Endothelial cell of umbilical vein (primary cell): ENCODE data around the gene C3orf52. TPM values are rescaled to one million over a fixed set of nuclear protein-coding genes. Genes with fewer than 3 reads are reported as not detected.

Source experiments
- BruUV-seq: library from RNA; stranded (reverse); fragments of 400-500 nt; replicated peaks from 2 replicates; lab custom pipeline; 2021; lab: Mats Ljungman, UMichigan
- CTCF ChIA-PET: fragments of 300-600, 350-600 bp; sonication (Branson Sonifier 250); formaldehyde crosslinking; loops from one replicate; lab custom pipeline; 2021; ENCODE audit warnings: antibody characterized with exemption, inconsistent platforms; lab: Charles Lee
- POLR2A ChIA-PET: fragments of 300-600, 350-600 bp; sonication (Branson Sonifier 250); formaldehyde crosslinking; loops from one replicate; lab custom pipeline; 2021; ENCODE audit warnings: antibody characterized with exemption, inconsistent platforms; lab: Charles Lee
- DNase-seq: peaks from one replicate; pipeline ENCODE4 v3.0.0-alpha.2; 2011; ENCODE audit warnings: low read depth, low spot score
- FAIRE-seq: peaks from 2 replicates; lab custom pipeline; 2011; peaks lifted over from hg19 to GRCh38; lab: Jason Lieb, UNC
- H2AFZ ChIP-seq: 2 replicates; pipeline ENCODE4 v1.6.0; 2012; ENCODE audit warnings: low read depth, low read length, control low read depth, inconsistent platforms
- H3K27ac ChIP-seq: 2 replicates; pipeline ENCODE4 v1.5.1; 2011; ENCODE audit warnings: low read depth, mild to moderate bottlenecking, control low read depth, low read length, moderate library complexity; ENCODE audit not compliant: insufficient read depth
- H3K27me3 ChIP-seq, 2 experiments: 2 replicates each; pipeline versions ENCODE4 v1.6.0 to v1.6.1; 2011; ENCODE audit warnings: low read length in 2 of 2, mixed read lengths in 1 of 2; ENCODE audit not compliant: control insufficient read depth in 2 of 2, insufficient read depth in 2 of 2
- H3K36me3 ChIP-seq, 2 experiments: 2 replicates in 1 of 2; 3 replicates in 1 of 2; pipeline ENCODE4 v1.5.1; 2011; ENCODE audit warnings: low read length in 2 of 2, mild to moderate bottlenecking in 1 of 2, moderate library complexity in 1 of 2; ENCODE audit not compliant: control insufficient read depth in 2 of 2, insufficient read depth in 2 of 2; ENCODE audit errors: extremely low read depth in 1 of 2
- H3K4me1 ChIP-seq: 3 replicates; pipeline ENCODE4 v1.5.1; 2011; ENCODE audit warnings: mild to moderate bottlenecking, low read length; ENCODE audit not compliant: control insufficient read depth, insufficient read depth; ENCODE audit errors: extremely low read depth
- H3K4me2 ChIP-seq: 2 replicates; pipeline ENCODE4 v1.6.1; 2011; ENCODE audit warnings: low read length, control low read depth, mixed read lengths; ENCODE audit not compliant: insufficient read depth
- H3K4me3 ChIP-seq, 3 experiments: fragments of 200-600 bp in 1 of 3; sonication (generic), shearing (Covaris generic) in 1 of 3; replicated peaks in 1 of 3; 2 replicates each; pipeline ENCODE4 v1.5.1; 2011 to 2016; ENCODE audit warnings: control low read depth in 3 of 3, low read length in 3 of 3, mild to moderate bottlenecking in 2 of 3, inconsistent platforms in 1 of 3, low read depth in 1 of 3, moderate library complexity in 1 of 3; ENCODE audit not compliant: insufficient read depth in 1 of 3
- H3K79me2 ChIP-seq: 2 replicates; pipeline ENCODE4 v1.6.0; 2012; ENCODE audit warnings: low read length, inconsistent platforms; ENCODE audit not compliant: control insufficient read depth, insufficient read depth
- H3K9ac ChIP-seq: replicated peaks from 2 replicates; pipeline ENCODE3; 2011; ENCODE audit warnings: low read length, control low read depth; ENCODE audit not compliant: insufficient read depth; ENCODE audit errors: extremely low read depth
- H3K9me1 ChIP-seq: replicated peaks from 3 replicates; pipeline ENCODE4 v1.6.0; 2011; ENCODE audit warnings: mild to moderate bottlenecking, low read length; ENCODE audit not compliant: control insufficient read depth, insufficient read depth; ENCODE audit errors: extremely low read depth
- H3K9me3 ChIP-seq: replicated peaks from 2 replicates; pipeline ENCODE4 v1.5.1; 2012; ENCODE audit warnings: low read length, inconsistent platforms; ENCODE audit not compliant: control insufficient read depth, insufficient read depth
- H4K20me1 ChIP-seq: replicated peaks from 2 replicates; pipeline ENCODE3; 2011; ENCODE audit warnings: mild to moderate bottlenecking, low read length; ENCODE audit not compliant: control insufficient read depth, insufficient read depth; ENCODE audit errors: extremely low read depth
- EZH2 ChIP-seq: IDR thresholded peaks from 2 replicates; pipeline ENCODE4 v1.6.1; 2012; ENCODE audit warnings: borderline replicate concordance, low read depth, mild to moderate bottlenecking, moderate library complexity, low read length, inconsistent platforms; ENCODE audit not compliant: severe bottlenecking
- FOS ChIP-seq: IDR thresholded peaks from 2 replicates; pipeline ENCODE4 v1.6.1; 2011; ENCODE audit warnings: mild to moderate bottlenecking, low read length, moderate library complexity, borderline replicate concordance; ENCODE audit not compliant: insufficient read depth
- GATA2 ChIP-seq: IDR thresholded peaks from 2 replicates; pipeline ENCODE4 v1.7.0; 2011; ENCODE audit warnings: low read depth, mild to moderate bottlenecking, moderate library complexity, mixed read lengths, low read length; ENCODE audit not compliant: insufficient read length, insufficient read depth
- JUN ChIP-seq: IDR thresholded peaks from 2 replicates; pipeline ENCODE4 v1.6.1; 2011; ENCODE audit warnings: borderline replicate concordance, low read depth; ENCODE audit not compliant: insufficient read length, insufficient read depth
- MYC ChIP-seq: IDR thresholded peaks from one replicate; pipeline ENCODE4 v1.6.1; 2011; ENCODE audit warnings: mild to moderate bottlenecking, low read depth, low read length
- POLR2A ChIP-seq: IDR thresholded peaks from 2 replicates; pipeline ENCODE4 v1.6.1; 2012; ENCODE audit warnings: low read depth, mild to moderate bottlenecking, control low read depth, low read length
- POLR2AphosphoS5 ChIP-seq: IDR thresholded peaks from 2 replicates; pipeline ENCODE4 v1.6.1; 2012; ENCODE audit warnings: low read depth, mild to moderate bottlenecking, control low read depth, low read length, moderate library complexity; ENCODE audit not compliant: insufficient read depth
- dilution Hi-C: fragments of 300-500 bp; cut with MboI; formaldehyde crosslinking; loops from one replicate; pipeline ENCODE4 v1.15.0; 2019; ENCODE audit warnings: low sequenced_read_pairs; ENCODE audit not compliant: extremely low pct_ligation_motif_present
- intact Hi-C: fragments of 100-400 bp; cut with micrococcal nuclease; formaldehyde crosslinking; loops from one replicate; pipeline ENCODE4 v1.10.0; 2022
- polyA plus RNA-seq, 4 experiments: library from polyadenylated mRNA; depleted of rRNA in 3 of 4; stranded (reverse) in 3 of 4; unstranded in 1 of 4; fragments of >200 nt; gene quantifications; 2 replicates each; pipeline versions ENCODE4 v1.2.1 to v1.2.3, GENCODE V29; 2011 to 2012; ENCODE audit warnings: missing spikeins in 1 of 4
- total RNA-seq: library from RNA; stranded (reverse); gene quantifications from 2 replicates; pipeline ENCODE4 v1.2.3, GENCODE V29; 2021
- TF ChIP-seq, protein P1 (sequence below), 2 donors: IDR thresholded peaks; 1 replicate in 1 of 2; 2 replicates in 1 of 2; pipeline ENCODE4 v1.5.1; 2011; ENCODE audit warnings: low read length in 2 of 2, mild to moderate bottlenecking in 2 of 2, moderate library complexity in 2 of 2, control low read depth in 1 of 2, inconsistent platforms in 1 of 2, low read depth in 1 of 2; ENCODE audit not compliant: insufficient read depth in 1 of 2; ENCODE audit errors: extremely low read depth in 1 of 2
- TF ChIP-seq, protein P2 (sequence below): IDR thresholded peaks from 2 replicates; pipeline ENCODE4 v1.6.1; 2011; ENCODE audit not compliant: insufficient read depth, insufficient read length

C3orf52 gene
- total and polyA plus RNA-seq, 2 donors (not counting 3 experiments of a cell fraction or from before 2014, with no cell fraction given) = 4.2 to 4.6 TPM

DNA sequence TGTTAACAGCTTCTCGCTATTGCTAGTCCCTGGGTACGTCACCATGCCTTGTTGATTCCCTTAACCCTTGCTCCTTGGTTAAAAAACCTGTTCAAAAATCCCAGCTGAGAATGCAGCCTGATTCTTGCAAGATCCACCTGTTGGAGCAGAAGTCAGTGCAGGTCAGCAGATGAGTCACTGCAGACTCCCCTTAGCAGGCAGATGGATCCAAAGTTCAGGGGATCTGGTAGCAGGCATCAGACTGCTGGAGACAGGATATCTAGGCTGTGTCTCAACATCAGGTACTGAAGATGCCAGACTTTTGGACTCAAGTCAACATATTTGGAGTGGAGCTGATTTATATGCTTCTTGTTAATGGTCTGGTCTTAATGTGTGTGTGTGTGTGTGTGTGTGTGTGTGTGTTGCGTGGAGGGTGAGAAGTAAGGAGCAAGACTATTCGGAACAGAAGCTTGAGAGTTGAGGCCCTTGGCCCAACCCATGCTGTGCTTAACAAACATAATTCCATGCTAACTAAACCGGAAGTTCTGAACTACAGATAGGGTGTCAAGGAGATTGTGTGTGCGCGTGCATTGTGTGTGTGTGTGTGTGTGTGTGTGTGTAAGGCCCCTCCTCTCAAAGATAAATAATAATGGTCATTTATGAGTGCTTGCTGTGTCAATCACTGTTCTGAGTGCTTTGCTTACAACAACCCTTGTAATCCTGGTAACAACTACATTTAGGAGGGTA lies 1.0 kb upstream of the C3orf52 start:
- DNase-seq (no peak), FAIRE-seq (peak; percentile 62)
- ChIA-PET CTCF (interaction anchor here (1.1 to 1.3 kb wide), 2 partner anchors 26 to 96 kb away, joined by 3 to 4 read pairs; no protein-coding TSS in a partner anchor), POLR2A (no interaction called here)
- Histone ChIP-seq H3K9me3 (no peaks in the 10 kb centered on the region), H3K9me1 (no peaks in the 10 kb centered on the region), H3K79me2 (no peaks in the 10 kb centered on the region), H4K20me1 (no peaks in the 10 kb centered on the region), H3K4me1 (peaks cover 8% of the 10 kb centered on the region), H3K36me3 (no peaks in the 10 kb centered on the region), H3K4me3 (no peak overlapping the region), H3K27ac (no peak overlapping the region), H3K27me3 (no peaks in the 10 kb centered on the region), H3K4me2 (no peak overlapping the region), H3K9ac (no peak overlapping the region), H2AFZ (no peak overlapping the region)
- intact Hi-C loops (no loop called here), dilution Hi-C loops (no loop called here)
- TF ChIP-seq GATA2 = no peak
- TF ChIP-seq, protein P1, sequence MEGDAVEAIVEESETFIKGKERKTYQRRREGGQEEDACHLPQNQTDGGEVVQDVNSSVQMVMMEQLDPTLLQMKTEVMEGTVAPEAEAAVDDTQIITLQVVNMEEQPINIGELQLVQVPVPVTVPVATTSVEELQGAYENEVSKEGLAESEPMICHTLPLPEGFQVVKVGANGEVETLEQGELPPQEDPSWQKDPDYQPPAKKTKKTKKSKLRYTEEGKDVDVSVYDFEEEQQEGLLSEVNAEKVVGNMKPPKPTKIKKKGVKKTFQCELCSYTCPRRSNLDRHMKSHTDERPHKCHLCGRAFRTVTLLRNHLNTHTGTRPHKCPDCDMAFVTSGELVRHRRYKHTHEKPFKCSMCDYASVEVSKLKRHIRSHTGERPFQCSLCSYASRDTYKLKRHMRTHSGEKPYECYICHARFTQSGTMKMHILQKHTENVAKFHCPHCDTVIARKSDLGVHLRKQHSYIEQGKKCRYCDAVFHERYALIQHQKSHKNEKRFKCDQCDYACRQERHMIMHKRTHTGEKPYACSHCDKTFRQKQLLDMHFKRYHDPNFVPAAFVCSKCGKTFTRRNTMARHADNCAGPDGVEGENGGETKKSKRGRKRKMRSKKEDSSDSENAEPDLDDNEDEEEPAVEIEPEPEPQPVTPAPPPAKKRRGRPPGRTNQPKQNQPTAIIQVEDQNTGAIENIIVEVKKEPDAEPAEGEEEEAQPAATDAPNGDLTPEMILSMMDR (IDR thresholded peaks at IDR 0.05; ENCODE audit: extremely low read depth in 1 of 2, insufficient read depth in 1 of 2, low read depth in 1 of 2, low read length in 2 of 2) = no peak
- TF ChIP-seq MYC = no peak
- no peak for TF ChIP-seq FOS
- no TSS peak for BruUV-seq

DNA sequence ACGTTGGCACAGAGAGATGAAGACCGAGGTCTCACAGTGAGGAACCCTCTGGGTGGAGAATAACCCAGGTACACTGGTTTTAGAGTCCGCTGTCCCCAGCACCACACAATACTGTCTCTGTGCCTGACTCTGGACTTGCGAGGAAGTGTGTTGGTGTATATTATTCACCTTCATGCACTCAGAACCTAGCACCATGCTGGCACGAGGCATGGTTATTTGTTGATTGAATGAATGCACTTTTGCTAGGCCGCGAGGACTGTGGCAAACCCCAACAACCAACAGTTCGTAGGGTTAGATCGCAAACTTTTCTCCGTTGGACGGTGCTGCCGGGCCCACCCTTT lies 484 bp upstream of the C3orf52 start:
- peak; percentile 53 for FAIRE-seq

More for the DNA sequence above, 484 bp upstream of the C3orf52 start:
- TF ChIP-seq POLR2AphosphoS5 (no peak), GATA2 (no peak), MYC (no peak), FOS (no peak), EZH2 (no peak), JUN (no peak), POLR2A (no peak)
- TF ChIP-seq, protein P1 (IDR thresholded peaks at IDR 0.05; ENCODE audit: extremely low read depth in 1 of 2, insufficient read depth in 1 of 2, low read depth in 1 of 2, low read length in 2 of 2) = no peak
- TF ChIP-seq, protein P2, sequence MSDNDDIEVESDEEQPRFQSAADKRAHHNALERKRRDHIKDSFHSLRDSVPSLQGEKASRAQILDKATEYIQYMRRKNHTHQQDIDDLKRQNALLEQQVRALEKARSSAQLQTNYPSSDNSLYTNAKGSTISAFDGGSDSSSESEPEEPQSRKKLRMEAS = no peak
- peak overlapping the region; percentile 74 for H3K4me2 ChIP-seq
- no peak overlapping the region for H3K9ac ChIP-seq
- H3K27ac ChIP-seq = no peak overlapping the region
- H3K36me3 ChIP-seq = no peaks in the 10 kb centered on the region
- intact Hi-C loops (no loop called here), dilution Hi-C loops (no loop called here)
- BruUV-seq = no TSS peak
- peak overlapping the region in 2 of 3 experiments; percentile 46 to 70 for H3K4me3 ChIP-seq
- no peaks in the 10 kb centered on the region for H3K9me1 ChIP-seq
- H3K79me2 ChIP-seq = no peaks in the 10 kb centered on the region
- no peaks in the 10 kb centered on the region for H3K27me3 ChIP-seq
- ChIA-PET POLR2A (no interaction called here), CTCF (interaction anchor here (1.8 to 1.9 kb wide), 2 partner anchors 12 to 26 kb away, joined by 7 to 13 read pairs; no protein-coding TSS in a partner anchor)
- peaks cover 13% of the 10 kb centered on the region for H3K4me1 ChIP-seq
- no peaks in the 10 kb centered on the region for H4K20me1 ChIP-seq
- DNase-seq = no peak
- H2AFZ ChIP-seq = peak overlapping the region; percentile 42
- H3K9me3 ChIP-seq = no peaks in the 10 kb centered on the region
